ENCODE measurements around the gene TSPAN7.

The TSPAN7 gene

DNA sequence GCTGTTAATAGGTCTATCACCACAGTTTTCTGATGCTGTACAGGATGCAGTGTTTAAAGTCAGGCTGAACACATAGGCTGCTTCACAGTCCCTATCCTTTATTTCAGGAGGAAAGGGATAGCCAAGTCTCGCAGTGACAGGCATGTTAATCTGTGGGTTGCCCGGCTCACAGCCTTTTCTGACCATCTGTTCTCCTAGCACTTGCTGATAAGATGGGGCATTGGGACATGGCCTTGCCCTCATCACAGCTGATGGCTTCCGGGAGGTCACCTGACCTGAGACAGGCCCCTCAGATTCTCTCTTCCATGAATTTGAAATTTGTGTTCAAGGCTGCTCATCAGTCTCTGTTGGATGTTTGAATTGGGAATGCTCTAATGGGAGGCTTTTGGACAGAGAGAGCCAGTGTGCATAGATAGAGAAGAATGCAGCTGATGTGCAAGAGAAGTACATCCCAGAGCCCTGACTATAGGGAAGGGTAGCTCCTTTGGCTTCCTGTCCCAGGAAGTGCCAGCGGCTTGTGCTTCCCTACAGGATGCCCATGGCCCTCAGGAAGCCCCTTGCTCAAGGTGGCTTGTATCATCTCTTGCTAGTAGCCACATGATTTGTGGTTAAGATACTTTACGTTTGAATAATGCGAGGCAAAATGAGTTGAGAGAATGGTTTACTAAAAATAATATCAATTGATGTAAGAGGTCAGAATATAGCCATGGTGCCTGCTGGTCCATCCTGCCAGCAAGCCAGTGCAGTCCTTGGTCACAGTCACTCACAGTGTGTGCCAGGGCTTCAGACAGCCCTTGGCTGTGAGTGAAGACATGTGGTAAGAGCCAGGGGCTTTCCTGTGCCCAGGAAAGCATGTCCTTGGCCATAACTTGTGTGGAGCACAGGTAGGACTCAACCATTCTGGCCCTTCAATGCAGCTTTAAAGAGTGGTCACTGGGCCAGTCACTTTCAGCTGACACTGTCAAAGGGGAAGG lies 88.6 kb downstream of the TSPAN7 start:
- FAIRE-seq, result no peak
- TF ChIP-seq TAF1 (IDR thresholded peaks at IDR 0.05; ENCODE audit: borderline replicate concordance, low read depth, low read length), result no peak
- TF ChIP-seq POLR2A (IDR thresholded peaks at IDR 0.05; ENCODE audit: low read depth, low read length), result no peak
- no peak for TF ChIP-seq POLR2AphosphoS5 (IDR thresholded peaks at IDR 0.05; ENCODE audit: low read depth, low read length)
- no peak for DNase-seq (ENCODE audit: insufficient read length)

GRCh38 chrX:38651625-38652601 lies 90.6 kb downstream of the TSPAN7 start:
- FAIRE-seq (peak; percentile 5), DNase-seq (ENCODE audit: insufficient read length) (no peak)
- TF ChIP-seq POLR2A (IDR thresholded peaks at IDR 0.05; ENCODE audit: low read depth, low read length) (no peak), POLR2AphosphoS5 (IDR thresholded peaks at IDR 0.05; ENCODE audit: low read depth, low read length) (no peak)

- FAIRE-seq (peak; percentile 84), DNase-seq (ENCODE audit: insufficient read length) (no peak)
- TF ChIP-seq TAF1 (IDR thresholded peaks at IDR 0.05; ENCODE audit: borderline replicate concordance, low read depth, low read length), result no peak
- no peak for TF ChIP-seq POLR2AphosphoS5 (IDR thresholded peaks at IDR 0.05; ENCODE audit: low read depth, low read length)
Measured at GRCh38 chrX:38652934-38653442, 91.6 kb downstream of the TSPAN7 start.

DNA sequence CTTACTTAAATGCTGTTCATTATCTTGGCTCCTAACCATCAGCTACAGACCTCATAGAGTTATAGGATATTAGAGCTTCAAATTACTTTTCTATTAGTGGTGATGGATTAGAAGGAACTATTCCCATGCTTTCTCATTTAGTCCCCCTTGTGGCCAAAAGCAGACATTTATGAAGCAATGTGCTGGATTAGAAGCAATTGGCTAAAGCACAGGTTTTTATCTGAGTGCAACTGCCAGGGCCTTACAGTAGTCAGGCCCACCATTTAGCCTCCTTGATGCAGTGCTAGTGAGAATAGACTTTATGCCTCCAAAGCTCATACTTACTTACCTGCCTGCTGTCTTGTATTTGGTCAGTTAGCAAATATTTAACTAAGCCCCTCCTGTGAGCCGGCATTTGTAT lies 93.0 kb downstream of the TSPAN7 start:
- DNase-seq (ENCODE audit: insufficient read length) (no peak), FAIRE-seq (no peak)
- TF ChIP-seq POLR2A (IDR thresholded peaks at IDR 0.05; ENCODE audit: low read depth, low read length) (no peak), TAF1 (IDR thresholded peaks at IDR 0.05; ENCODE audit: borderline replicate concordance, low read depth, low read length) (no peak), POLR2AphosphoS5 (IDR thresholded peaks at IDR 0.05; ENCODE audit: low read depth, low read length) (no peak)

DNA sequence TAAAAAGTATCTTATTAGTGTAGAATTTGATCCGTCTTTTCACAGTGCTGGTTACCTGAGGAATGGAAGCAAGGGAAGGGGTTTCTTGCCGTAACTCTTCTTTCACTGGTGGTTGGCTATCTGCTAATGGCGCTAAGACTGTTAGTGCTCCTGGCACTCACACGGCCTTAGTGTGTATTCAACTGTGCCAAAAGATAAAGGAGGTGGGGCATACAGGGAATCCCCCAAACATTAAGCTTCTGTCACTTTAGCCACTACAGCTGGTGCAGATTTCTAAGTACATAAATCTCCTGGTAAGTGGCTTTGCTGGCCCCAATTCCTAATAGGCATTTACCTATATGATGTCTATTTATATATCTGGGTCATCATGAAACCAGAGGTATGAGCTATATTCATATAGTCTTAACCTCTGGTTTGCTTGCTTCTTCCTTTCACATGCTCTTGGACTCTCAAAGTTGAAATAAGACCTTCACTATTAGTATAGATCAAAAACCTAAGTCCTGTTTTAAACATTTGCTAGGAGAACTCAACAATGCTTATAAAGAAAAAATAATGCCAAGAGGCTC lies 95.1 kb downstream of the TSPAN7 start:
- FAIRE-seq, result peak; percentile 73
- no peak for DNase-seq (ENCODE audit: insufficient read length)

GRCh38 chrX:38657562-38657961 lies 96.2 kb downstream of the TSPAN7 start:
- TF ChIP-seq TAF1 (IDR thresholded peaks at IDR 0.05; ENCODE audit: borderline replicate concordance, low read depth, low read length) (no peak), POLR2AphosphoS5 (IDR thresholded peaks at IDR 0.05; ENCODE audit: low read depth, low read length) (no peak), POLR2A (IDR thresholded peaks at IDR 0.05; ENCODE audit: low read depth, low read length) (no peak)
- peak; percentile 50 for FAIRE-seq
- DNase-seq (ENCODE audit: insufficient read length), result no peak

More for the DNA sequence above, 95.1 kb downstream of the TSPAN7 start:
- no peak for TF ChIP-seq POLR2A (IDR thresholded peaks at IDR 0.05; ENCODE audit: low read depth, low read length)

- TF ChIP-seq POLR2A (IDR thresholded peaks at IDR 0.05; ENCODE audit: low read depth, low read length) (no peak), TAF1 (IDR thresholded peaks at IDR 0.05; ENCODE audit: borderline replicate concordance, low read depth, low read length) (no peak), POLR2AphosphoS5 (IDR thresholded peaks at IDR 0.05; ENCODE audit: low read depth, low read length) (no peak)
- no peak for DNase-seq (ENCODE audit: insufficient read length)
- no peak for FAIRE-seq
Measured at GRCh38 chrX:38660395-38661102, 99.2 kb downstream of the TSPAN7 start.

DNA sequence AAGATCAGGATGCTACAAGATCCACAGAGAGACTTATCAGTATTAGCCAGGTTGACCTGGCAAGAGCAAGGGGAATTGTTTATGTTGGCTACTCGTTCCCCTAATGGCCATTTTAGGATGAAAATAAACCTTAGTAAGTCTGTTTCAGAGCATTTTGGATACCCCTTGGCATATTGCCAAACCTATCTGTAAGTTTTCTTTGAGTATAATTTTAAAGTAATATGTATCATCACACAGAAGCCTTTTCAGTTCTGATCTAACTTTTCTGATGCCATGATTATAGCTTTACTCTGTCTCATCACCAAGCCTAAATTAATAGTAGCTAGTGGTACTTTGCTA lies 99.7 kb downstream of the TSPAN7 start:
- TF ChIP-seq POLR2AphosphoS5 (IDR thresholded peaks at IDR 0.05; ENCODE audit: low read depth, low read length) (no peak), TAF1 (IDR thresholded peaks at IDR 0.05; ENCODE audit: borderline replicate concordance, low read depth, low read length) (no peak), POLR2A (IDR thresholded peaks at IDR 0.05; ENCODE audit: low read depth, low read length) (no peak)
- DNase-seq (ENCODE audit: insufficient read length), result no peak
- no peak for FAIRE-seq

DNA sequence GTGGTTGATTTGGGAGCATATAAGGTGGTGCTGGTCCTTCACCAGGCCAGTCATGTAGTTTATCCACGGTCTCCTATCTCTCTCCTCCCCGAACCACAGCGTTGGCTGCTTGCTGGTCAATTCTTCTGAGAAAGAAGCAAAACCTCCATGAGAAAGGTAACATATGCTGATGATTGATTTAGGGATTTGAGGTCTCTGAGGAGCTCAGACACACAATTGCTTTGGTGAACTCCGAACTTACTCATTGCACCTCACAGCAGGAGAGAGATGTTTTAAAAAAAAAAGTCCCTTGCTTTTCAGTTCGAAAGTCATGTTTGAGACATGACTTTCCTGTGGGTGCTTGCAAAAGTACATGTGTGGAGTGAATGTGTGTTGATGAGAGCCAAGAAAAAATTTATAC lies 100.2 kb downstream of the TSPAN7 start:
- FAIRE-seq (peak; percentile 64), DNase-seq (ENCODE audit: insufficient read length) (no peak)
- TF ChIP-seq TAF1 (IDR thresholded peaks at IDR 0.05; ENCODE audit: borderline replicate concordance, low read depth, low read length) (no peak), POLR2AphosphoS5 (IDR thresholded peaks at IDR 0.05; ENCODE audit: low read depth, low read length) (no peak), POLR2A (IDR thresholded peaks at IDR 0.05; ENCODE audit: low read depth, low read length) (no peak)

GRCh38 chrX:38662640-38663039 lies 101.3 kb downstream of the TSPAN7 start:
- DNase-seq (ENCODE audit: insufficient read length) (no peak), FAIRE-seq (no peak)
- no peak for TF ChIP-seq TAF1 (IDR thresholded peaks at IDR 0.05; ENCODE audit: borderline replicate concordance, low read depth, low read length)
- TF ChIP-seq POLR2AphosphoS5 (IDR thresholded peaks at IDR 0.05; ENCODE audit: low read depth, low read length), result no peak
- no peak for TF ChIP-seq POLR2A (IDR thresholded peaks at IDR 0.05; ENCODE audit: low read depth, low read length)

GRCh38 chrX:38664285-38664684 lies 102.9 kb downstream of the TSPAN7 start:
- DNase-seq (ENCODE audit: insufficient read length), result no peak
- TF ChIP-seq TAF1 (IDR thresholded peaks at IDR 0.05; ENCODE audit: borderline replicate concordance, low read depth, low read length) (no peak), POLR2AphosphoS5 (IDR thresholded peaks at IDR 0.05; ENCODE audit: low read depth, low read length) (no peak), POLR2A (IDR thresholded peaks at IDR 0.05; ENCODE audit: low read depth, low read length) (no peak)
- peak; percentile 63 for FAIRE-seq

All from GM12892 (cell line).